Hematopoietic multipotent progenitor cell treated with erythropoietin and hydrocortisone succinate and interleukin-3 and kit ligand, for 8 days (in vitro differentiated cells): ENCODE data around the gene ACVR1.
A peak's percentile ranks its signal among the peaks of the same experiment; 100 is the strongest.
"Not testable (repeated sequence)": the region's sequence is repeated elsewhere in the genome, so short reads cannot be mapped to it uniquely, and the experiment has no call there.

ENCODE experiments used
- DNase-seq: peaks from one replicate; pipeline ENCODE4 v3.0.0-alpha.2; 2015

Gene ACVR1

GRCh38 chr2:157849591-157849990, 26.5 kb downstream of the ACVR1 start:
- no peak for DNase-seq

GRCh38 chr2:157848213-157848612, 27.9 kb downstream of the ACVR1 start:
- no peak for DNase-seq

- DNase-seq = no peak
Observed at GRCh38 chr2:157845081-157845480, 31.0 kb downstream of the ACVR1 start.

- no peak for DNase-seq
Observed at GRCh38 chr2:157843935-157844334, 32.2 kb downstream of the ACVR1 start.

- DNase-seq = no peak
Observed at GRCh38 chr2:157843081-157843480, 33.0 kb downstream of the ACVR1 start.

- DNase-seq = no peak
Observed at GRCh38 chr2:157842106-157842879, 33.8 kb downstream of the ACVR1 start.

GRCh38 chr2:157841485-157841884, 34.6 kb downstream of the ACVR1 start:
- DNase-seq = no peak

GRCh38 chr2:157840568-157841156, 35.5 kb downstream of the ACVR1 start:
- no peak for DNase-seq

- no peak for DNase-seq
Observed at GRCh38 chr2:157839822-157840221, 36.3 kb downstream of the ACVR1 start.

- no peak for DNase-seq
Observed at GRCh38 chr2:157839162-157839801, 36.8 kb downstream of the ACVR1 start.

GRCh38 chr2:157838442-157839161, 37.5 kb downstream of the ACVR1 start:
- DNase-seq = peak; percentile 65

GRCh38 chr2:157837851-157838441, 38.2 kb downstream of the ACVR1 start:
- peak; percentile 5 for DNase-seq

GRCh38 chr2:157836531-157836930, 39.6 kb downstream of the ACVR1 start:
- no peak for DNase-seq

GRCh38 chr2:157835425-157835824, 40.7 kb downstream of the ACVR1 start:
- no peak for DNase-seq

GRCh38 chr2:157835006-157835405, 41.1 kb downstream of the ACVR1 start:
- no peak for DNase-seq

- DNase-seq = no peak
Observed at GRCh38 chr2:157833721-157834120, 42.4 kb downstream of the ACVR1 start.

- DNase-seq = no peak
Observed at GRCh38 chr2:157831573-157832315, 44.4 kb downstream of the ACVR1 start.

- no peak for DNase-seq
Observed at GRCh38 chr2:157830696-157831570, 45.2 kb downstream of the ACVR1 start.

- DNase-seq = no peak
Observed at GRCh38 chr2:157830266-157830665, 45.9 kb downstream of the ACVR1 start.

GRCh38 chr2:157827377-157827776, 48.8 kb downstream of the ACVR1 start:
- DNase-seq = no peak

GRCh38 chr2:157826644-157827043, 49.5 kb downstream of the ACVR1 start:
- not testable (repeated sequence) for DNase-seq
